GM10248 (cell line): ENCODE measurements around the gene TWNK.
A peak's percentile ranks its signal among the peaks of the same experiment; 100 is the strongest.

Experiments
- CTCF ChIA-PET: fragments of 300-600 bp; sonication (Branson Sonifier 250); formaldehyde crosslinking; extraction: SDS; loops from one replicate; lab custom pipeline; 2021; ENCODE audit warnings: antibody characterized with exemption; lab: Yijun Ruan, JAX
- POLR2A ChIA-PET: fragments of 350-650 bp; sonication (Branson Sonifier 250); formaldehyde crosslinking; extraction: SDS; loops from one replicate; lab custom pipeline; 2020; ENCODE audit warnings: antibody characterized with exemption; lab: Yijun Ruan, JAX
- DNase-seq: peaks from one replicate; pipeline ENCODE4 v3.0.0; 2012; ENCODE audit errors: extremely low spot score
- CTCF ChIP-seq: IDR thresholded peaks from 2 replicates; pipeline ENCODE4 v1.5.1; 2012; ENCODE audit warnings: mild to moderate bottlenecking, low read depth; ENCODE audit errors: extremely low read depth, missing control alignments, control extremely low read depth

Gene TWNK

DNA sequence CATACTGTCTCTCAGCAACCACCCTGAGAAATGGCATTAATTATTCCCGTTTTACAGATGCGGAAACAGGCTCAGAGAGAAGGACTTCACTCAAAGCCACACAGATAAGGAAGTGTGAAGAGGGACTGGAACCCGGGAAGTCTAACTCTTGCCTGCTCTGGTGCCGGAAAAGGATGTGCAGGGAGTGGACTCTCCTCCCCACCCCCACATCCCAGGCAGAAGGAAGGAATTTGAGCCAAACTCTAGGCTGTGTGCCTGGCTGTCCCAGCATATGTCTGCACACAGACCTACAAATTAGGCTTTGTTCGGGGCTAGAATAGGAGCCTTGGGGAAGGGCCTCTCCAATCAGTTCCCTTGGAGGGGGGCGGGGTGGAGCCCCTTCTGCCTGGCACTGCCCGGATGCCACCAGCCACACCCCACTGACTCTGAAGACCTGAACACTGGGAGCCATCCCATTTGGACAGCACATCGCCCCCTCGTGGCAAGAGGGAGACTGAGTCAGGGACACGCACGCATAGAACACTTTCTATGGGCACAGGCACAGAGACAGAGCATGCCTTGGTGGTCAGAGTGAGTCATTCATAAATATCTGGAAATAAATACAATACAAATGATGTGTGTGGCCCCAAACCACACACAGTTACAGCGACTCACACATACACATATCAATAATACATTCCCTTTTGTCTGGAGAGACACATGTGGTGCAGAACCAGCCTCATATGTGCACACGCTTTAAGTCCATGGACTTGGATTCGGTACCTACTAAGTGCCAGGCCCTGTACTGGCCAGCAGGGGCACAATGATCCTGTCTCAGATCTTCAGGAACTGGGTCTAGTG, 25.4 kb downstream of the TWNK start:
- DNase-seq: peak; percentile 79
- POLR2A ChIA-PET: no interaction called here
- CTCF ChIA-PET: interaction anchor here (0.8 to 7.0 kb wide), 6 partner anchors 10 to 47 kb away, joined by 3 to 70 read pairs (median 7); partner anchors contain the start of genes LZTS2, MRPL43, SEMA4G and TWNK
- peak; percentile 93 for TF ChIP-seq CTCF

DNA sequence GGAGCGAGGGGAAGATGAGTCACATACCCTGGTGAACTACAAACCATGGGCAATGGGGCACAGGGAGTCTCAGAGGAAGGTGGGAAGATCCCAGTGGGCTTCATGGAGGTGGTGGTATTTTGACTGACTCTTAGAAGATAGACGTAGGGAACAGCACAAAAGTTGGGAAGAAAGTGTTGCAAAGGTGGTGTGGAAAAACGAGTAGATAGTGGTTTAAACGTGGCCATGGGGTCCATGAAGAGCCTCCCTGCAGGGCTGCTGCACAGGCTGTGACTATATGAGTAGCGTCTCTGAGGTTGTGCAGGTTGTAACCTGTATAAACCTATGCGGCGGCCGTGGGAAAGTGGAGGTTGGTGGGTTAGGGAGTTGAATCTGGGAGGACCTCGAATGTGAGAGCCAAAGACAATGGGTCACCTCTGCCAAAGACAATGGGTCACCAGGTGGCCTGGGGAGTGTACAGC, 26.1 kb downstream of the TWNK start:
- DNase-seq: no peak
- ChIA-PET POLR2A (no interaction called here), CTCF (interaction anchor here (1.0 to 7.0 kb wide), 11 partner anchors 7 to 197 kb away, joined by 3 to 111 read pairs (median 13); partner anchors contain the start of genes LZTS2, PDZD7, SEMA4G and SFXN3)
- TF ChIP-seq CTCF: no peak

GRCh38 chr10:101014230-101014884, 27.0 kb downstream of the TWNK start:
- ChIA-PET POLR2A (no interaction called here), CTCF (interaction anchor here (0.7 to 7.0 kb wide), 35 partner anchors 8 to 482 kb away, joined by 3 to 111 read pairs (median 5); partner anchors contain the start of genes LZTS2, MRPL43, PDZD7 and SEMA4G)
- peak; percentile 84 for DNase-seq
- peak; percentile 92 for TF ChIP-seq CTCF

DNA sequence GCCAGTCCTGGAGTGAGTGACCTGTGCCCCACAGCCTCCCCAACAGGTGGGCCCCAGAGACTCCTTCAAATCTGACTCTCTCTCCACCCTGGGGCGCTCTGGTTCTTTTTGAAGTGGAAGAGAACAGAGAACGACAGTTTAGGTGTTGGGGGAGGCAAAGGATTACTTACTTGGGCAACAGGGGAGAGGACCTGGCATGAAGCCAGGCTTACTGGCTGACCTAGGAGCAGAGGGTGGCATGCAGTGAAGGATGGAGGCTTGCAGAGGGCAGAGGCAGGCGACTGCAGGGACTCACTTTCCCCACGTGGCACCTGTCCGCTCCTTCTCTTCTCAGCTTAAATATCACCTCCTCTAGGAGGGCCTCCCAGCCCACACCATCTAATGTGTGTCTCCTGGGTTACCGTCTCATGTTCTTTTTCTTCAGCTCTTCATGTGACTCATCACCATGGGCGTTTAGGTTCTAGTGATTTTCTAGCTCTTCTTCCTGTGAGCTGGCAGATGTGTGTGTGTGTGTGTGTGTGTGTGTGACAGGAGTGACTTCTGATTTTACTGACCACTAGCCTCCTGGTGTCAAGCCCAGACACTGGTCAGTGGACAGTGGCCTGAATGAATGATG, 27.7 kb downstream of the TWNK start:
- TF ChIP-seq CTCF: no peak
- ChIA-PET CTCF (interaction anchor here (0.7 to 7.0 kb wide), 36 partner anchors 9 to 482 kb away, joined by 3 to 111 read pairs (median 5); partner anchors contain the start of genes LZTS2, MRPL43, PDZD7 and SEMA4G), POLR2A (no interaction called here)
- DNase-seq: no peak

DNA sequence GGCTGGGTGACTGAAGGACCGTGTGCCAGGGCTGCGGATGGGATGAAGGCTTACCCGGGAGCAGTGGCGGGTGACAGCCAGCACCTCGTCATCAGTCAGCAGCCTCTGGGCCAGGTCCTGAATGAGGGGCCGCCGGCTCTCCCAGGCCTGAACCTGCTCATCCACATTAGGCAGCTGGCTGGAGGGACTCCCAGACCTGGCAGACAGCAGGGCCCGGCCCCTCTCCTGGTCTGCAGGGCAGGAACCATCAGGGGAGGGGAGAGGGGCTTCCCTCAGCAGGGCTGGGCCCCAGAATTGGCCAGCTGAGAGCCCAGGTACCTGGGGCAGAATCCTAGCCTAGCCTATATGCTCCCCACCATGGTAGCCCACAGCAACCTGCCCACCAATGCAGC, 28.2 kb downstream of the TWNK start:
- CTCF ChIA-PET: interaction anchor here (0.6 to 7.0 kb wide), 16 partner anchors 9 to 345 kb away, joined by 3 to 111 read pairs (median 7); partner anchors contain the start of genes LZTS2, MRPL43, PDZD7 and SFXN3
- no peak for TF ChIP-seq CTCF
- POLR2A ChIA-PET: no interaction called here
- DNase-seq: no peak

DNA sequence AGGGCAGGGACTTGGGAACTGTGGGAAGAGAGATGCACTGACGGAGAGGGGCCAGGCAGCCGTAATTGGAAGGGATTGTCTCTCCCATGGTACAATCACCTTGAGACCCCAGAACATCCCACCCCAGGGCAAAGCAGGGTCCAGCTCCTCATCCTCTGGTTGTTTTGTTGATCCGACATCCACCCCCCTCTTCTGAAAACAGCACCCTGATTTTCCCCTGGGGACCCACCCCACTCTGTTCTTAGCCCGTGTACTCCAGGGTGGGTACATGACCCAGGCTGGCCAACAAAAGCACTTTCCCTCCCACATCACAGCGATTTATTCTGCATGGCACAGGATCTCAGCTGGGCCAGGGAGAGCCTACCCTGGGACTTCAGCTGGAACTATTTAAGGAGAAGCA, 29.5 kb downstream of the TWNK start:
- no peak for TF ChIP-seq CTCF
- POLR2A ChIA-PET: no interaction called here
- CTCF ChIA-PET: interaction anchor here (1.3 to 7.0 kb wide), 8 partner anchors 11 to 125 kb away, joined by 4 to 111 read pairs (median 24); partner anchors contain the start of genes KAZALD1, LZTS2, PDZD7 and SFXN3
- DNase-seq: no peak
